PC-3 (cell line): ENCODE results near the gene CYTH1.

Source experiments
- CTCF ChIP-seq: fragments of 300-600 bp; sonication (generic); conservative IDR thresholded peaks from 2 replicates; pipeline ENCODE4 v1.5.1; 2017; ENCODE audit warnings: antibody characterized with exemption, low read depth, mild to moderate bottlenecking, low read length
- EZH2phosphoT487 ChIP-seq: fragments of 300-600 bp; sonication (generic); IDR thresholded peaks from 2 replicates; pipeline ENCODE4 v1.6.1; 2018; ENCODE audit warnings: mild to moderate bottlenecking, antibody characterized with exemption, low read length, borderline replicate concordance

- TF ChIP-seq CTCF = no peak
- no peak for TF ChIP-seq EZH2phosphoT487
These were observed 2.2 kb downstream of the CYTH1 start for GRCh38 chr17:78779850-78780249.
